Stromal cell of bone marrow (primary cell): Measurements from ENCODE around the gene ATG12.
"Not testable (repeated sequence)": the region's sequence is repeated elsewhere in the genome, so short reads cannot be mapped to it uniquely, and the experiment has no call there.

Experiments
- DNase-seq: peaks from one replicate; pipeline ENCODE4 v3.0.0-alpha.2; 2012; ENCODE audit warnings: low read depth

ATG12 gene

GRCh38 chr5:115841382-115842088, at the start of gene ATG12, which contains the start of gene AP3S1:
Gene ATG12, minus strand, starts transcription at chr5:115841565. Its CDS starts 13 bp downstream, at chr5:115841552.
Gene AP3S1, plus strand, starts transcription at chr5:115841935. Its CDS starts 103 bp downstream, at chr5:115842038.
- peak; percentile 83 for DNase-seq

GRCh38 chr5:115888027-115888426, 46.7 kb upstream of the ATG12 start:
- peak; percentile 13 for DNase-seq

- DNase-seq = not testable (repeated sequence)
Observed at GRCh38 chr5:115885208-115885607, 43.8 kb upstream of the ATG12 start.

GRCh38 chr5:115884704-115885103, 43.3 kb upstream of the ATG12 start:
- DNase-seq = no peak

GRCh38 chr5:115882434-115882833, 41.1 kb upstream of the ATG12 start:
- not testable (repeated sequence) for DNase-seq

GRCh38 chr5:115877342-115877741, 36.0 kb upstream of the ATG12 start:
- not testable (repeated sequence) for DNase-seq

- DNase-seq = no peak
Observed at GRCh38 chr5:115875447-115875846, 34.1 kb upstream of the ATG12 start.

GRCh38 chr5:115873392-115873791, 32.0 kb upstream of the ATG12 start:
- no peak for DNase-seq

- no peak for DNase-seq
Observed at GRCh38 chr5:115872447-115872846, 31.1 kb upstream of the ATG12 start.

- no peak for DNase-seq
Observed at GRCh38 chr5:115869256-115869795, 28.0 kb upstream of the ATG12 start.

GRCh38 chr5:115859378-115859777, 18.0 kb upstream of the ATG12 start:
- peak; percentile 18 for DNase-seq

- no peak for DNase-seq
Observed at GRCh38 chr5:115858396-115858795, 17.0 kb upstream of the ATG12 start.

- peak; percentile 23 for DNase-seq
Observed at GRCh38 chr5:115857626-115858349, 16.4 kb upstream of the ATG12 start.

- DNase-seq = no peak
Observed at GRCh38 chr5:115857057-115857479, 15.7 kb upstream of the ATG12 start.

GRCh38 chr5:115855959-115856358, 14.6 kb upstream of the ATG12 start:
- DNase-seq = peak; percentile 11

- DNase-seq = no peak
Observed at GRCh38 chr5:115854139-115854538, 12.8 kb upstream of the ATG12 start.

- DNase-seq = peak; percentile 50
Observed at GRCh38 chr5:115850744-115851416, 9.5 kb upstream of the ATG12 start.

GRCh38 chr5:115849258-115849798, 8.0 kb upstream of the ATG12 start:
- no peak for DNase-seq

- DNase-seq = no peak
Observed at GRCh38 chr5:115847290-115847689, 5.9 kb upstream of the ATG12 start.

GRCh38 chr5:115844321-115844817, 3.0 kb upstream of the ATG12 start:
- DNase-seq = no peak

GRCh38 chr5:115843444-115844130, 2.2 kb upstream of the ATG12 start:
- DNase-seq = no peak
